Liver (tissue), 9 donors: ENCODE results near the gene TMEM44. TPM values are rescaled to one million over a fixed set of nuclear protein-coding genes. Genes with fewer than 3 reads are reported as not detected.

Source experiments
- DNase-seq: peaks from one replicate; pipeline ENCODE4 v3.0.0-alpha.2; 2017; ENCODE audit warnings: low spot score
- H3K27ac ChIP-seq, 2 donors: one replicate each; pipeline ENCODE4 v1.7.0; 2013; ENCODE audit warnings: inconsistent platforms in 2 of 2, low read length in 2 of 2, control low read depth in 1 of 2, low read depth in 1 of 2, mild to moderate bottlenecking in 1 of 2
- H3K27me3 ChIP-seq, 4 donors: one replicate each; pipeline versions ENCODE4 v1.6.1 to v1.7.0; 2013; ENCODE audit warnings: low read length in 3 of 4, inconsistent platforms in 1 of 4, mild to moderate bottlenecking in 1 of 4, moderate library complexity in 1 of 4; ENCODE audit not compliant: control insufficient read depth in 4 of 4, insufficient read depth in 4 of 4
- H3K36me3 ChIP-seq, 4 donors: one replicate each; pipeline versions ENCODE4 v1.6.1 to v1.7.0; 2013; ENCODE audit warnings: low read length in 3 of 4, mild to moderate bottlenecking in 3 of 4, low read depth in 1 of 4, moderate library complexity in 1 of 4; ENCODE audit not compliant: control insufficient read depth in 4 of 4, insufficient read depth in 3 of 4
- H3K4me1 ChIP-seq, 4 donors: one replicate each; pipeline versions ENCODE4 v1.6.1 to v1.7.0; 2013; ENCODE audit warnings: low read length in 3 of 4, mild to moderate bottlenecking in 3 of 4, moderate library complexity in 1 of 4; ENCODE audit not compliant: control insufficient read depth in 4 of 4, insufficient read depth in 4 of 4
- H3K4me3 ChIP-seq, 3 donors: one replicate each; pipeline versions ENCODE4 v1.6.1 to v1.7.0; 2013; ENCODE audit warnings: low read length in 3 of 3, control low read depth in 1 of 3, low read depth in 1 of 3, mild to moderate bottlenecking in 1 of 3
- H3K9ac ChIP-seq, 2 donors: one replicate each; pipeline ENCODE4 v1.7.0; 2013; ENCODE audit warnings: low read length in 2 of 2, mild to moderate bottlenecking in 2 of 2, moderate library complexity in 2 of 2, control low read depth in 1 of 2, low read depth in 1 of 2
- H3K9me3 ChIP-seq, 4 donors: one replicate each; pipeline versions ENCODE4 v1.6.1 to v1.7.0; 2013; ENCODE audit warnings: low read length in 3 of 4; ENCODE audit not compliant: control insufficient read depth in 4 of 4
- EGR1 ChIP-seq, 2 donors: IDR thresholded peaks; 2 replicates each; pipeline ENCODE4 v1.6.1; 2016 to 2018; ENCODE audit warnings: antibody characterized with exemption in 2 of 2, low read depth in 2 of 2
- FOXA1 ChIP-seq: IDR thresholded peaks from 2 replicates; pipeline ENCODE4 v1.6.1; 2016; ENCODE audit warnings: antibody characterized with exemption
- FOXA2 ChIP-seq: IDR thresholded peaks from 2 replicates; pipeline ENCODE4 v1.6.1; 2016; ENCODE audit warnings: antibody characterized with exemption
- GABPA ChIP-seq, 2 donors: IDR thresholded peaks in 1 of 2; conservative IDR thresholded peaks in 1 of 2; 2 replicates each; pipeline ENCODE4 v1.6.1; 2016; ENCODE audit warnings: antibody characterized with exemption in 2 of 2, mild to moderate bottlenecking in 1 of 2, moderate library complexity in 1 of 2
- HNF4G ChIP-seq: IDR thresholded peaks from 2 replicates; pipeline ENCODE4 v1.6.1; 2016; ENCODE audit warnings: antibody characterized with exemption
- JUND ChIP-seq, 2 donors: IDR thresholded peaks; 2 replicates each; pipeline ENCODE4 v1.6.1; 2016; ENCODE audit warnings: antibody characterized with exemption in 2 of 2
- NR2F2 ChIP-seq: IDR thresholded peaks from 2 replicates; pipeline ENCODE4 v1.6.1; 2016; ENCODE audit warnings: antibody characterized with exemption
- RAD21 ChIP-seq, 2 donors: IDR thresholded peaks; 2 replicates each; pipeline ENCODE4 v1.6.1; 2016; ENCODE audit warnings: antibody characterized with exemption in 2 of 2, mild to moderate bottlenecking in 2 of 2
- RXRA ChIP-seq, 2 donors: IDR thresholded peaks; 2 replicates each; pipeline ENCODE4 v1.6.1; 2017 to 2018; ENCODE audit warnings: antibody characterized with exemption in 2 of 2, mild to moderate bottlenecking in 1 of 2
- SP1 ChIP-seq: IDR thresholded peaks from 2 replicates; pipeline ENCODE4 v1.6.1; 2018; ENCODE audit warnings: antibody characterized with exemption, mild to moderate bottlenecking
- TAF1 ChIP-seq: conservative IDR thresholded peaks from 2 replicates; pipeline ENCODE4 v1.6.1; 2016; ENCODE audit warnings: antibody characterized with exemption, mild to moderate bottlenecking
- YY1 ChIP-seq: IDR thresholded peaks from 2 replicates; pipeline ENCODE4 v1.6.1; 2016; ENCODE audit warnings: antibody characterized with exemption, mild to moderate bottlenecking
- WGBS: extraction: QIAGEN DNeasy Blood & Tissue Kit; methylation state at CpG from one replicate; pipeline ENCODE4 v1.1.7; 2013; 5-methylcytosine and 5-hydroxymethylcytosine counted together
- polyA plus RNA-seq, 2 donors: library from polyadenylated mRNA; stranded (reverse) in 1 of 2; unstranded in 1 of 2; fragments of 200-250 nt in 1 of 2; fragments of >200 nt in 1 of 2; fragmentation: Nextera tagmentation in 1 of 2; extraction: Ambion mirVana in 1 of 2; gene quantifications; one replicate each; pipeline versions ENCODE4 v1.2.1 to v1.2.3, GENCODE V29; 2013 to 2015
- total RNA-seq, 2 donors: library from RNA; depleted of rRNA; stranded (reverse); fragments of >200 nt; gene quantifications; one replicate each; pipeline ENCODE4 v1.2.3, GENCODE V29; 2014
- TF ChIP-seq, protein P1 (sequence below): fragments of 150-350 bp; IDR thresholded peaks from 2 replicates; pipeline ENCODE4 v1.5.1; 2017; ENCODE audit warnings: improper control_type of control experiment, low read depth, low read length; ENCODE audit not compliant: missing input control
- TF ChIP-seq, protein P2 (sequence below): IDR thresholded peaks from 2 replicates; pipeline ENCODE4 v1.6.1; 2016; ENCODE audit warnings: antibody characterized with exemption
- TF ChIP-seq, protein P3 (sequence below): IDR thresholded peaks from 2 replicates; pipeline ENCODE4 v1.6.1; 2016; ENCODE audit warnings: antibody characterized with exemption, mild to moderate bottlenecking
- TF ChIP-seq, protein P4 (sequence below): IDR thresholded peaks from 2 replicates; pipeline ENCODE4 v1.6.1; 2016; ENCODE audit warnings: antibody characterized with exemption
- TF ChIP-seq, protein P5 (sequence below): IDR thresholded peaks from 2 replicates; pipeline ENCODE4 v1.6.1; 2016; ENCODE audit warnings: antibody characterized with exemption
- donor health status: healthy.
- donor health status: healthy.
- donor health status: healthy.
- donor health status: healthy.
- donor health status: healthy.

TMEM44 gene
- total and polyA plus RNA-seq, 4 donors: 1.8 to 5.0 (median 3.2) TPM

DNA sequence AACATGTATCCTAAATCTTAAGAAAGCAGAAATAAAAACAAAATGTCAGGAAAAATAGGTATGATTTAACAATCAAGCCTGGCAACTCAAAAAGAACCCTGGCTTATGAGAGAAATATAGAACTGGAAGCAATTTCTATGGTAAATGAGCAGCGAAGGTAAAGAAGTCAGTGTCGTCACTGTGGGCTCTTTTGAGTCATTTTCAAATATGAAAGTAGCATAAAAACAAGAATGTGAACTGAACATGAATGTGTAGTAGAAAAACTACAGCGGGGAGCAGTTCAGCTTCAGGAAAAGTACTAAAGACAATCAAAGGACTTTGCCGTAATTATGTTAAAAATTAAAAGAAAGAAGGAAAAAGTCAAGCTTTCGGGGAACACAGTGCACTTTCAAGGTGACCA, 21.2 kb upstream of the TMEM44 start:
- H3K9me3 ChIP-seq: no peaks in the 10 kb centered on the region

DNA sequence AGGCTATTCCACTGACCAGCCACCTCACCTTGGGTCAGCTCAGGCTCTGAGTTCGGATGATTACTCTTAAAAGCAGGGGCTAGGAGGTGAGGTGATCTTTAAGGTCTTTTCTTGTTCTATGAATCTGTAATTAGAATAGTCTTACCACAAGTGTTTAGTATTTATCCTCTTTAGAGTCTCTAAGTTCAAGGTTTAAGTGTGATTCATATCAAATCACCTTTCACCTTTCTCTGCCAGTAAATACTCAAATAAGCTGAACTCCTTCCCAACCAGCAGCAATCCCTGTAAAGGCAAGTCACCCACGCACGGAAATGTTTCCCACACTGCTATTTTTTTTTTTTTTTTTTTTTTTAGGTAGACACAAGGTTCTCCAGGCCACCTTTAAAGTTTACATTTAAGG, 14.5 kb upstream of the TMEM44 start:
- Histone ChIP-seq H3K27ac (no peak overlapping the region), H3K4me3 (no peak overlapping the region), H3K9me3 (no peaks in the 10 kb centered on the region), H3K36me3 (peaks cover 7 to 77% (median 61%) of the 10 kb centered on the region in 4 donors), H3K9ac (no peak overlapping the region), H3K4me1 (no peaks in the 10 kb centered on the region), H3K27me3 (no peaks in the 10 kb centered on the region)
- no peak for TF ChIP-seq GABPA (IDR thresholded peaks at IDR 0.05 in 1 of 2, conservative IDR thresholded peaks at IDR 0.05 in 1 of 2)
- no peak for TF ChIP-seq SP1
- no peak for TF ChIP-seq FOXA2
- TF ChIP-seq, protein P1, sequence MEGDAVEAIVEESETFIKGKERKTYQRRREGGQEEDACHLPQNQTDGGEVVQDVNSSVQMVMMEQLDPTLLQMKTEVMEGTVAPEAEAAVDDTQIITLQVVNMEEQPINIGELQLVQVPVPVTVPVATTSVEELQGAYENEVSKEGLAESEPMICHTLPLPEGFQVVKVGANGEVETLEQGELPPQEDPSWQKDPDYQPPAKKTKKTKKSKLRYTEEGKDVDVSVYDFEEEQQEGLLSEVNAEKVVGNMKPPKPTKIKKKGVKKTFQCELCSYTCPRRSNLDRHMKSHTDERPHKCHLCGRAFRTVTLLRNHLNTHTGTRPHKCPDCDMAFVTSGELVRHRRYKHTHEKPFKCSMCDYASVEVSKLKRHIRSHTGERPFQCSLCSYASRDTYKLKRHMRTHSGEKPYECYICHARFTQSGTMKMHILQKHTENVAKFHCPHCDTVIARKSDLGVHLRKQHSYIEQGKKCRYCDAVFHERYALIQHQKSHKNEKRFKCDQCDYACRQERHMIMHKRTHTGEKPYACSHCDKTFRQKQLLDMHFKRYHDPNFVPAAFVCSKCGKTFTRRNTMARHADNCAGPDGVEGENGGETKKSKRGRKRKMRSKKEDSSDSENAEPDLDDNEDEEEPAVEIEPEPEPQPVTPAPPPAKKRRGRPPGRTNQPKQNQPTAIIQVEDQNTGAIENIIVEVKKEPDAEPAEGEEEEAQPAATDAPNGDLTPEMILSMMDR: no peak
- TF ChIP-seq JUND (IDR thresholded peaks at IDR 0.05): no peak
- TF ChIP-seq, protein P2, sequence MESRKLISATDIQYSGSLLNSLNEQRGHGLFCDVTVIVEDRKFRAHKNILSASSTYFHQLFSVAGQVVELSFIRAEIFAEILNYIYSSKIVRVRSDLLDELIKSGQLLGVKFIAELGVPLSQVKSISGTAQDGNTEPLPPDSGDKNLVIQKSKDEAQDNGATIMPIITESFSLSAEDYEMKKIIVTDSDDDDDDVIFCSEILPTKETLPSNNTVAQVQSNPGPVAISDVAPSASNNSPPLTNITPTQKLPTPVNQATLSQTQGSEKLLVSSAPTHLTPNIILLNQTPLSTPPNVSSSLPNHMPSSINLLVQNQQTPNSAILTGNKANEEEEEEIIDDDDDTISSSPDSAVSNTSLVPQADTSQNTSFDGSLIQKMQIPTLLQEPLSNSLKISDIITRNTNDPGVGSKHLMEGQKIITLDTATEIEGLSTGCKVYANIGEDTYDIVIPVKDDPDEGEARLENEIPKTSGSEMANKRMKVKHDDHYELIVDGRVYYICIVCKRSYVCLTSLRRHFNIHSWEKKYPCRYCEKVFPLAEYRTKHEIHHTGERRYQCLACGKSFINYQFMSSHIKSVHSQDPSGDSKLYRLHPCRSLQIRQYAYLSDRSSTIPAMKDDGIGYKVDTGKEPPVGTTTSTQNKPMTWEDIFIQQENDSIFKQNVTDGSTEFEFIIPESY: no peak
- TF ChIP-seq, protein P3, sequence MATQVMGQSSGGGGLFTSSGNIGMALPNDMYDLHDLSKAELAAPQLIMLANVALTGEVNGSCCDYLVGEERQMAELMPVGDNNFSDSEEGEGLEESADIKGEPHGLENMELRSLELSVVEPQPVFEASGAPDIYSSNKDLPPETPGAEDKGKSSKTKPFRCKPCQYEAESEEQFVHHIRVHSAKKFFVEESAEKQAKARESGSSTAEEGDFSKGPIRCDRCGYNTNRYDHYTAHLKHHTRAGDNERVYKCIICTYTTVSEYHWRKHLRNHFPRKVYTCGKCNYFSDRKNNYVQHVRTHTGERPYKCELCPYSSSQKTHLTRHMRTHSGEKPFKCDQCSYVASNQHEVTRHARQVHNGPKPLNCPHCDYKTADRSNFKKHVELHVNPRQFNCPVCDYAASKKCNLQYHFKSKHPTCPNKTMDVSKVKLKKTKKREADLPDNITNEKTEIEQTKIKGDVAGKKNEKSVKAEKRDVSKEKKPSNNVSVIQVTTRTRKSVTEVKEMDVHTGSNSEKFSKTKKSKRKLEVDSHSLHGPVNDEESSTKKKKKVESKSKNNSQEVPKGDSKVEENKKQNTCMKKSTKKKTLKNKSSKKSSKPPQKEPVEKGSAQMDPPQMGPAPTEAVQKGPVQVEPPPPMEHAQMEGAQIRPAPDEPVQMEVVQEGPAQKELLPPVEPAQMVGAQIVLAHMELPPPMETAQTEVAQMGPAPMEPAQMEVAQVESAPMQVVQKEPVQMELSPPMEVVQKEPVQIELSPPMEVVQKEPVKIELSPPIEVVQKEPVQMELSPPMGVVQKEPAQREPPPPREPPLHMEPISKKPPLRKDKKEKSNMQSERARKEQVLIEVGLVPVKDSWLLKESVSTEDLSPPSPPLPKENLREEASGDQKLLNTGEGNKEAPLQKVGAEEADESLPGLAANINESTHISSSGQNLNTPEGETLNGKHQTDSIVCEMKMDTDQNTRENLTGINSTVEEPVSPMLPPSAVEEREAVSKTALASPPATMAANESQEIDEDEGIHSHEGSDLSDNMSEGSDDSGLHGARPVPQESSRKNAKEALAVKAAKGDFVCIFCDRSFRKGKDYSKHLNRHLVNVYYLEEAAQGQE: no peak
- no peak for TF ChIP-seq FOXA1
- TF ChIP-seq TAF1: no peak
- TF ChIP-seq EGR1 (IDR thresholded peaks at IDR 0.05; ENCODE audit: low read depth in 2 of 2): no peak
- no peak for TF ChIP-seq NR2F2
- TF ChIP-seq YY1: no peak
- TF ChIP-seq, protein P4, sequence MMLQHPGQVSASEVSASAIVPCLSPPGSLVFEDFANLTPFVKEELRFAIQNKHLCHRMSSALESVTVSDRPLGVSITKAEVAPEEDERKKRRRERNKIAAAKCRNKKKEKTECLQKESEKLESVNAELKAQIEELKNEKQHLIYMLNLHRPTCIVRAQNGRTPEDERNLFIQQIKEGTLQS: no peak
- TF ChIP-seq, protein P5, sequence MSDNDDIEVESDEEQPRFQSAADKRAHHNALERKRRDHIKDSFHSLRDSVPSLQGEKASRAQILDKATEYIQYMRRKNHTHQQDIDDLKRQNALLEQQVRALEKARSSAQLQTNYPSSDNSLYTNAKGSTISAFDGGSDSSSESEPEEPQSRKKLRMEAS: no peak
- no peak for TF ChIP-seq RAD21 (IDR thresholded peaks at IDR 0.05)
- TF ChIP-seq HNF4G: no peak
- no peak for TF ChIP-seq RXRA (IDR thresholded peaks at IDR 0.05)
- DNase-seq: no peak
- WGBS: 86% methylated on average over 3 of the region's 3 CpGs

More for the DNA sequence above, 21.2 kb upstream of the TMEM44 start:
- DNase-seq: no peak
- Histone ChIP-seq H3K27me3 (no peaks in the 10 kb centered on the region), H3K27ac (no peak overlapping the region), H3K4me3 (no peak overlapping the region), H3K9ac (no peak overlapping the region), H3K4me1 (no peaks in the 10 kb centered on the region), H3K36me3 (peaks cover 3 to 65% (median 54%) of the 10 kb centered on the region in 4 donors)
- 96% methylated on average over 5 of the region's 5 CpGs for WGBS
- TF ChIP-seq EGR1 (IDR thresholded peaks at IDR 0.05; ENCODE audit: low read depth in 2 of 2): no peak
- TF ChIP-seq TAF1: no peak
- TF ChIP-seq, protein P1: no peak
